Peyer's patch (tissue), 4 donors: ENCODE measurements around the gene LRCOL1.

Experiments
- POLR2A ChIP-seq, 2 donors: fragments of 450-650 bp; IDR thresholded peaks; one replicate each; pipeline ENCODE4 v1.5.1; 2017; ENCODE audit warnings: antibody characterized with exemption in 2 of 2, mild to moderate bottlenecking in 2 of 2, moderate library complexity in 2 of 2
- TF ChIP-seq, protein P1 (sequence below), 6 experiments: fragments of 450-650 bp in 4 of 6; fragments of 200-600 bp in 2 of 6; sonication (generic) in 1 of 6; IDR thresholded peaks; one replicate each; pipeline ENCODE4 v1.5.1; 2017 to 2019; ENCODE audit warnings: antibody characterized with exemption in 6 of 6, mild to moderate bottlenecking in 3 of 6, moderate library complexity in 1 of 6

DNA sequence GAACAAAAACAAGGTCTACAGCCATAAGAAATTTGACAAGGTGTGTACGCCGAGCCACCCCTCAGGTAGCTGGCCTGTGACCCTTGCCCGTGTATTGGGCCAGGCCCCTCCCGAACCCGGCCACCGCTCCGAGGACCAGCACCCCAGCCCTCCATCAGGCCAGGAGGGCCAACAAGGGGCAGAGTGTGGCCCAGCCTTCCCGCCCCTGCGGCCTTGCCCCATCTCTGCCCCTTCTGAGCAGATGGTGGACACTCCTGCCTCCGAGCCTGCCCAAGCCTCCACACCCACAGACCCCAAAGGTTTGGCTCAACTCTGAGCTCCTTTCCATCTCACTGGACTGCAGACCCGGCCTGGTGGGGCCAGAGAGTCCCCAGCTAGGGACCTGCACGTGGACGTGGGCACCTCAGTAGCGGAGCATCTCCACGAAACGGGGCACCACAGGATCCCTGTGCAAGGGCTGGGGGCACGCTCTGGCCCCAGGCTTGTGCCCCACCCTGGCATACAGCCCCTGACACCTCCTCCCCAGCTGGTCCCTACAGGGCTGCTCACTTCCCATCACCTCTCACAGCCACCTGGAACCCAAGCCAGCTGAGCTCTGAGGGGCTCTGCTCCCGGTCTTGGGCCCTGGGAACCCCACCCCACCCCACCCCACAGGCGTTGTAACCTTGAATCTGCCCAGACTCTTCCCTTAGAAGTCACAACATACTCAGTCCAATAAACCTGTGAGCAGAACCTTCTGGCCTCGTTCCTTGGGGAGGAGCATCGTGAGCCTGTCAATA lies 11.5 kb upstream of the LRCOL1 start:
- no peak for TF ChIP-seq POLR2A (IDR thresholded peaks at IDR 0.05)
- TF ChIP-seq, protein P1, sequence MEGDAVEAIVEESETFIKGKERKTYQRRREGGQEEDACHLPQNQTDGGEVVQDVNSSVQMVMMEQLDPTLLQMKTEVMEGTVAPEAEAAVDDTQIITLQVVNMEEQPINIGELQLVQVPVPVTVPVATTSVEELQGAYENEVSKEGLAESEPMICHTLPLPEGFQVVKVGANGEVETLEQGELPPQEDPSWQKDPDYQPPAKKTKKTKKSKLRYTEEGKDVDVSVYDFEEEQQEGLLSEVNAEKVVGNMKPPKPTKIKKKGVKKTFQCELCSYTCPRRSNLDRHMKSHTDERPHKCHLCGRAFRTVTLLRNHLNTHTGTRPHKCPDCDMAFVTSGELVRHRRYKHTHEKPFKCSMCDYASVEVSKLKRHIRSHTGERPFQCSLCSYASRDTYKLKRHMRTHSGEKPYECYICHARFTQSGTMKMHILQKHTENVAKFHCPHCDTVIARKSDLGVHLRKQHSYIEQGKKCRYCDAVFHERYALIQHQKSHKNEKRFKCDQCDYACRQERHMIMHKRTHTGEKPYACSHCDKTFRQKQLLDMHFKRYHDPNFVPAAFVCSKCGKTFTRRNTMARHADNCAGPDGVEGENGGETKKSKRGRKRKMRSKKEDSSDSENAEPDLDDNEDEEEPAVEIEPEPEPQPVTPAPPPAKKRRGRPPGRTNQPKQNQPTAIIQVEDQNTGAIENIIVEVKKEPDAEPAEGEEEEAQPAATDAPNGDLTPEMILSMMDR (IDR thresholded peaks at IDR 0.05): no peak
